Fibroblast of lung (primary cell): Measurements from ENCODE around the gene BTBD2. TPM values are rescaled to one million over a fixed set of nuclear protein-coding genes. Genes with fewer than 3 reads are reported as not detected.
A peak's percentile ranks its signal among the peaks of the same experiment; 100 is the strongest.

Source experiments
- DNase-seq, 2 donors: peaks; one replicate each; pipeline versions ENCODE4 v3.0.0 to v3.0.0-alpha.2; 2010; ENCODE audit warnings: low read depth in 2 of 2
- H2AFZ ChIP-seq: 2 replicates; pipeline ENCODE4 v1.5.1; 2012; ENCODE audit warnings: low read length, control low read depth, inconsistent platforms
- H3K27ac ChIP-seq: 2 replicates; pipeline ENCODE4 v1.5.1; 2011; ENCODE audit warnings: low read length, control low read depth; ENCODE audit not compliant: insufficient read depth
- H3K27me3 ChIP-seq: 2 replicates; pipeline ENCODE4 v1.5.1; 2011; ENCODE audit warnings: mild to moderate bottlenecking, low read length; ENCODE audit not compliant: control insufficient read depth, insufficient read depth
- H3K36me3 ChIP-seq: 2 replicates; pipeline ENCODE4 v1.5.1; 2011; ENCODE audit warnings: low read length; ENCODE audit not compliant: control insufficient read depth, insufficient read depth
- H3K4me1 ChIP-seq: 2 replicates; pipeline ENCODE4 v1.5.1; 2011; ENCODE audit warnings: low read length; ENCODE audit not compliant: control insufficient read depth, insufficient read depth; ENCODE audit errors: extremely low read depth
- H3K4me2 ChIP-seq: 2 replicates; pipeline ENCODE4 v1.5.1; 2011; ENCODE audit warnings: low read length, control low read depth; ENCODE audit not compliant: insufficient read depth; ENCODE audit errors: extremely low read depth
- H3K4me3 ChIP-seq, 4 experiments: fragments of 200-600 bp in 1 of 4; sonication (generic) in 1 of 4; replicated peaks in 1 of 4; 2 replicates each; pipeline ENCODE4 v1.5.1; 2011 to 2016; ENCODE audit warnings: low read length in 4 of 4, low read depth in 3 of 4, mild to moderate bottlenecking in 3 of 4, control low read depth in 2 of 4, inconsistent platforms in 1 of 4, mixed read lengths in 1 of 4; ENCODE audit not compliant: insufficient read depth in 1 of 4; ENCODE audit errors: control extremely low read depth in 1 of 4
- H3K79me2 ChIP-seq: 2 replicates; pipeline ENCODE4 v1.5.1; 2012; ENCODE audit warnings: mild to moderate bottlenecking, low read length, inconsistent platforms; ENCODE audit not compliant: control insufficient read depth, insufficient read depth
- H3K9ac ChIP-seq: 2 replicates; pipeline ENCODE4 v1.5.1; 2011; ENCODE audit warnings: mild to moderate bottlenecking, low read length, control low read depth; ENCODE audit not compliant: insufficient read depth
- H3K9me3 ChIP-seq: 2 replicates; pipeline ENCODE4 v1.5.1; 2012; ENCODE audit warnings: low read depth, low read length; ENCODE audit not compliant: control insufficient read depth, insufficient read depth
- H4K20me1 ChIP-seq: 2 replicates; pipeline ENCODE4 v1.5.1; 2011; ENCODE audit warnings: low read length; ENCODE audit not compliant: control insufficient read depth, insufficient read depth; ENCODE audit errors: extremely low read depth
- CTCF ChIP-seq, 2 donors: IDR thresholded peaks in 1 of 2; conservative IDR thresholded peaks in 1 of 2; 1 replicate in 1 of 2; 2 replicates in 1 of 2; pipeline ENCODE4 v1.5.1; 2011 to 2012; ENCODE audit warnings: low read length in 2 of 2, control low read depth in 1 of 2, inconsistent platforms in 1 of 2, low read depth in 1 of 2, mild to moderate bottlenecking in 1 of 2
- EZH2 ChIP-seq: IDR thresholded peaks from 2 replicates; pipeline ENCODE4 v1.5.1; 2012; ENCODE audit warnings: low read length, control low read depth, mild to moderate bottlenecking; ENCODE audit errors: missing control alignments
- polyA plus RNA-seq, 2 donors: library from polyadenylated mRNA; depleted of rRNA in 1 of 2; stranded (reverse) in 1 of 2; unstranded in 1 of 2; fragments of >200 nt; gene quantifications; 2 replicates each; pipeline ENCODE4 v1.2.1, GENCODE V29; 2011 to 2012; ENCODE audit warnings: missing spikeins in 1 of 2
- total RNA-seq: library from RNA; depleted of rRNA; stranded (reverse); fragments of >200 nt; gene quantifications from 2 replicates; pipeline ENCODE4 v1.2.1, GENCODE V29; 2014

Gene BTBD2
- total and polyA plus RNA-seq, 2 donors (not counting 1 experiment from before 2014, with no cell fraction given) = 14.0 to 70.2 TPM

- no peaks in the 10 kb centered on the region for H4K20me1 ChIP-seq
- no peak for DNase-seq
- H3K4me2 ChIP-seq = peak overlapping the region; percentile 51
- no peak overlapping the region for H2AFZ ChIP-seq
- no peaks in the 10 kb centered on the region for H3K9me3 ChIP-seq
- H3K36me3 ChIP-seq = peaks cover 3% of the 10 kb centered on the region
- TF ChIP-seq CTCF (conservative IDR thresholded peaks at IDR 0.05 in 1 of 2, IDR thresholded peaks at IDR 0.05 in 1 of 2; ENCODE audit: low read depth in 1 of 2, low read length in 2 of 2) = no peak
- no peak for TF ChIP-seq EZH2
- no peaks in the 10 kb centered on the region for H3K4me1 ChIP-seq
- peaks cover 22% of the 10 kb centered on the region for H3K79me2 ChIP-seq
- H3K9ac ChIP-seq = peak overlapping the region; percentile 55
- H3K27me3 ChIP-seq = no peaks in the 10 kb centered on the region
- H3K4me3 ChIP-seq = peak overlapping the region; percentile 59 to 68 (median 62)
- no peak overlapping the region for H3K27ac ChIP-seq
These were observed 545 bp downstream of the BTBD2 start for GRCh38 chr19:2014731-2015607.

- Histone ChIP-seq H3K4me1 (no peaks in the 10 kb centered on the region), H3K9ac (no peak overlapping the region), H3K27me3 (no peaks in the 10 kb centered on the region), H3K4me3 (peak overlapping the region in 2 of 4 experiments; percentile 62 to 68), H3K79me2 (peaks cover 22% of the 10 kb centered on the region), H3K36me3 (peaks cover 3% of the 10 kb centered on the region), H3K9me3 (no peaks in the 10 kb centered on the region), H2AFZ (no peak overlapping the region), H4K20me1 (no peaks in the 10 kb centered on the region), H3K27ac (no peak overlapping the region), H3K4me2 (no peak overlapping the region)
- DNase-seq = no peak
- TF ChIP-seq CTCF (conservative IDR thresholded peaks at IDR 0.05 in 1 of 2, IDR thresholded peaks at IDR 0.05 in 1 of 2; ENCODE audit: low read depth in 1 of 2, low read length in 2 of 2) (no peak), EZH2 (no peak)
These were observed 1.4 kb downstream of the BTBD2 start for GRCh38 chr19:2014131-2014571.

GRCh38 chr19:2013683-2013961 is 1.9 kb downstream of the BTBD2 start:
- Histone ChIP-seq H3K9me3 (no peaks in the 10 kb centered on the region), H4K20me1 (no peaks in the 10 kb centered on the region), H2AFZ (no peak overlapping the region), H3K4me1 (no peaks in the 10 kb centered on the region), H3K36me3 (peaks cover 3% of the 10 kb centered on the region), H3K4me2 (no peak overlapping the region), H3K4me3 (no peak overlapping the region), H3K79me2 (peaks cover 22% of the 10 kb centered on the region), H3K27me3 (no peaks in the 10 kb centered on the region), H3K9ac (no peak overlapping the region), H3K27ac (no peak overlapping the region)
- no peak for DNase-seq
- TF ChIP-seq CTCF (conservative IDR thresholded peaks at IDR 0.05 in 1 of 2, IDR thresholded peaks at IDR 0.05 in 1 of 2; ENCODE audit: low read depth in 1 of 2, low read length in 2 of 2) = no peak
